HG03175 (cell line): ENCODE data around the gene VILL.
"Not testable (repeated sequence)": the region's sequence is repeated elsewhere in the genome, so short reads cannot be mapped to it uniquely, and the experiment has no call there.

ENCODE experiments used
- ATAC-seq: cut with Tn5 transposase; IDR thresholded peaks from one replicate; pipeline ENCODE4 v1.9.1; 2021; ENCODE audit warnings: mild to moderate bottlenecking, moderate library complexity; ENCODE audit not compliant: unreplicated experiment

Gene VILL

GRCh38 chr3:38032328-38032865 lies 41.8 kb downstream of the VILL start:
- ATAC-seq: no peak

GRCh38 chr3:38033586-38033985 lies 43.0 kb downstream of the VILL start:
- ATAC-seq: not testable (repeated sequence)

- ATAC-seq: not testable (repeated sequence)
These were observed 43.7 kb downstream of the VILL start for GRCh38 chr3:38034335-38034734.

GRCh38 chr3:38036286-38036685 lies 45.7 kb downstream of the VILL start:
- no peak for ATAC-seq

- ATAC-seq: no peak
These were observed 46.3 kb downstream of the VILL start for GRCh38 chr3:38036906-38037305.

- ATAC-seq: no peak
These were observed 47.9 kb downstream of the VILL start for GRCh38 chr3:38038447-38038911.

GRCh38 chr3:38039101-38039898 lies 48.7 kb downstream of the VILL start, which contains the start of gene DLEC1:
Gene DLEC1, plus strand, starts transcription at chr3:38039208. Its CDS starts 18 bp downstream, at chr3:38039226.
- ATAC-seq: peak; percentile 93

GRCh38 chr3:38039899-38040261 lies 49.3 kb downstream of the VILL start:
- peak; percentile 45 for ATAC-seq

- no peak for ATAC-seq
These were observed 49.8 kb downstream of the VILL start for GRCh38 chr3:38040401-38040800.

GRCh38 chr3:38043486-38043885 lies 52.9 kb downstream of the VILL start:
- ATAC-seq: no peak

- ATAC-seq: no peak
These were observed 55.4 kb downstream of the VILL start for GRCh38 chr3:38046027-38046426.

GRCh38 chr3:38046821-38047220 lies 56.2 kb downstream of the VILL start:
- no peak for ATAC-seq

GRCh38 chr3:38047896-38048295 lies 57.3 kb downstream of the VILL start:
- no peak for ATAC-seq

- no peak for ATAC-seq
These were observed 59.0 kb downstream of the VILL start for GRCh38 chr3:38049358-38050126.

GRCh38 chr3:38051131-38051530 lies 60.5 kb downstream of the VILL start:
- ATAC-seq: no peak

- not testable (repeated sequence) for ATAC-seq
These were observed 62.7 kb downstream of the VILL start for GRCh38 chr3:38053286-38053685.

- ATAC-seq: not testable (repeated sequence)
These were observed 63.4 kb downstream of the VILL start for GRCh38 chr3:38053813-38054498.

GRCh38 chr3:38054499-38055001 lies 64.0 kb downstream of the VILL start:
- no peak for ATAC-seq
